HG03432 (cell line): ENCODE measurements around the gene PRKCA.
A peak's percentile ranks its signal among the peaks of the same experiment; 100 is the strongest.
"Not testable (repeated sequence)": the region's sequence is repeated elsewhere in the genome, so short reads cannot be mapped to it uniquely, and the experiment has no call there.

Experiments used
- ATAC-seq: cut with Tn5 transposase; IDR thresholded peaks from one replicate; pipeline ENCODE4 v1.9.1; 2021; ENCODE audit warnings: mild to moderate bottlenecking, moderate library complexity; ENCODE audit not compliant: unreplicated experiment

The PRKCA gene

GRCh38 chr17:66689221-66689620 is 386.8 kb downstream of the PRKCA start:
- ATAC-seq: no peak

GRCh38 chr17:66690166-66690565 is 387.8 kb downstream of the PRKCA start:
- ATAC-seq: no peak

GRCh38 chr17:66691644-66692420 is 389.4 kb downstream of the PRKCA start:
- no peak for ATAC-seq

- ATAC-seq: no peak
Measured at GRCh38 chr17:66692421-66692690, 389.9 kb downstream of the PRKCA start.

GRCh38 chr17:66695098-66695497 is 392.7 kb downstream of the PRKCA start:
- no peak for ATAC-seq

GRCh38 chr17:66698270-66698669 is 395.9 kb downstream of the PRKCA start:
- ATAC-seq: no peak

GRCh38 chr17:66701462-66701861 is 399.0 kb downstream of the PRKCA start:
- ATAC-seq: no peak

- no peak for ATAC-seq
Measured at GRCh38 chr17:66702106-66702936, 399.9 kb downstream of the PRKCA start.

GRCh38 chr17:66704858-66705520 is 402.6 kb downstream of the PRKCA start:
- ATAC-seq: no peak

GRCh38 chr17:66706851-66707450 is 404.5 kb downstream of the PRKCA start:
- no peak for ATAC-seq

- no peak for ATAC-seq
Measured at GRCh38 chr17:66711401-66711800, 409.0 kb downstream of the PRKCA start.

- no peak for ATAC-seq
Measured at GRCh38 chr17:66711881-66712321, 409.5 kb downstream of the PRKCA start.

- no peak for ATAC-seq
Measured at GRCh38 chr17:66712453-66712852, 410.0 kb downstream of the PRKCA start.

- not testable (repeated sequence) for ATAC-seq
Measured at GRCh38 chr17:66713021-66713532, 410.7 kb downstream of the PRKCA start.

GRCh38 chr17:66713533-66714042 is 411.2 kb downstream of the PRKCA start:
- ATAC-seq: peak; percentile 77

- no peak for ATAC-seq
Measured at GRCh38 chr17:66714046-66715023, 411.9 kb downstream of the PRKCA start.

GRCh38 chr17:66715076-66715675 is 412.8 kb downstream of the PRKCA start:
- ATAC-seq: no peak

- ATAC-seq: peak; percentile 34
Measured at GRCh38 chr17:66715745-66716156, 413.3 kb downstream of the PRKCA start.
